ENCODE results near the gene C20orf202. TPM values are rescaled to one million over a fixed set of nuclear protein-coding genes. Genes with fewer than 3 reads are reported as not detected.

C20orf202 gene
- total RNA-seq, result under 1 TPM in 1 of 2 donors, not detected in 1; 0.40 TPM

- peaks cover 0 to 3% of the 10 kb centered on the region in 2 donors for H3K27me3 Mint-ChIP-seq
- H3K4me1 Mint-ChIP-seq (ENCODE audit: low read depth in 2 of 2), result no peaks in the 10 kb centered on the region
- DNase-seq (ENCODE audit: low spot score) (no peak), ATAC-seq (no peak)
- no peak within 1 kb of the TSS for H3K4me3 Mint-ChIP-seq
- H3K9me3 Mint-ChIP-seq, result no peaks in the 10 kb centered on the region
- no peak within 1 kb of the TSS for H3K27ac Mint-ChIP-seq
- no peaks in the 10 kb centered on the region for H3K36me3 Mint-ChIP-seq
Observed at GRCh38 chr20:1202762-1203504, at the start of gene C20orf202. TSS of gene C20orf202 (plus strand) at chr20:1203454. CDS start at chr20:1203586, 132 bp downstream.

- ATAC-seq, result no peak
- H3K36me3 Mint-ChIP-seq, result peaks cover 33% of the 10 kb centered on the region
- DNase-seq (ENCODE audit: low spot score), result no peak
- H3K4me1 Mint-ChIP-seq (ENCODE audit: low read depth in 2 of 2), result peaks cover 10 to 20% of the 10 kb centered on the region in 2 donors
- H3K9me3 Mint-ChIP-seq, result no peaks in the 10 kb centered on the region
- H3K27me3 Mint-ChIP-seq, result no peaks in the 10 kb centered on the region
- no peak overlapping the region for H3K4me3 Mint-ChIP-seq
- H3K27ac Mint-ChIP-seq, result no peak overlapping the region
Observed at GRCh38 chr20:1154226-1154625, 49.0 kb upstream of the C20orf202 start.

DNA sequence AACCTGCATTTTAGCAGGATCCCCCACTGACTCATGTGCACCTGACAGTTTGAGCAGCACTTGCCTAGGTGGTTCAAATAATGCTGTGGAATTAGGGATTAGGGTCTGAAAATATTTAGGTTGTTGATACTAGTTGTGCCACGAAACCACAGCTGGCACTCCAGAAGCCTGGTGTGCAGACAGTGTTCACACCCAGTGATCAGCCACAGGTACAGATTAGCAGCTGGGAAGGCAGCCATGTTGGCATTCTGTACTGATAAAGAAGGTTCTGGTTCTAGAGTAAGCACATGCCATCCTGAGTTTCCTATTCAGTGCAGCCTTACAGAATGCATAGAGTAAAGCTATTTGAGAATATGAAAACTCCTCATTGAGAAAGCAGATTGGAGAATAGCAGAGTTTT, 48.6 kb upstream of the C20orf202 start:
- Mint-ChIP-seq H3K4me3 (no peak overlapping the region), H3K4me1 (ENCODE audit: low read depth in 2 of 2) (peaks cover 10 to 20% of the 10 kb centered on the region in 2 donors), H3K27me3 (no peaks in the 10 kb centered on the region), H3K36me3 (peaks cover 33% of the 10 kb centered on the region), H3K27ac (no peak overlapping the region), H3K9me3 (no peaks in the 10 kb centered on the region)
- ATAC-seq (no peak), DNase-seq (ENCODE audit: low spot score) (no peak)

GRCh38 chr20:1155342-1155741, 47.9 kb upstream of the C20orf202 start:
- Mint-ChIP-seq H3K36me3 (peaks cover 36% of the 10 kb centered on the region), H3K27ac (no peak overlapping the region), H3K9me3 (no peaks in the 10 kb centered on the region), H3K27me3 (no peaks in the 10 kb centered on the region), H3K4me3 (no peak overlapping the region), H3K4me1 (ENCODE audit: low read depth in 2 of 2) (peaks cover 10 to 20% of the 10 kb centered on the region in 2 donors)
- no peak for ATAC-seq
- DNase-seq (ENCODE audit: low spot score), result no peak

- ATAC-seq (no peak), DNase-seq (ENCODE audit: low spot score) (no peak)
- no peak overlapping the region for H3K4me3 Mint-ChIP-seq
- H3K36me3 Mint-ChIP-seq, result peaks cover 19% of the 10 kb centered on the region
- H3K27ac Mint-ChIP-seq, result no peak overlapping the region
- H3K4me1 Mint-ChIP-seq (ENCODE audit: low read depth in 2 of 2), result peaks cover 0 to 15% of the 10 kb centered on the region in 2 donors
- no peaks in the 10 kb centered on the region for H3K27me3 Mint-ChIP-seq
- no peaks in the 10 kb centered on the region for H3K9me3 Mint-ChIP-seq
Observed at GRCh38 chr20:1160496-1160895, 42.8 kb upstream of the C20orf202 start.

GRCh38 chr20:1160991-1161390, 42.3 kb upstream of the C20orf202 start:
- Mint-ChIP-seq H3K9me3 (no peaks in the 10 kb centered on the region), H3K27ac (no peak overlapping the region), H3K36me3 (peaks cover 18% of the 10 kb centered on the region), H3K4me1 (ENCODE audit: low read depth in 2 of 2) (peaks cover 0 to 15% of the 10 kb centered on the region in 2 donors), H3K27me3 (no peaks in the 10 kb centered on the region), H3K4me3 (no peak overlapping the region)
- ATAC-seq (no peak), DNase-seq (ENCODE audit: low spot score) (no peak)

DNA sequence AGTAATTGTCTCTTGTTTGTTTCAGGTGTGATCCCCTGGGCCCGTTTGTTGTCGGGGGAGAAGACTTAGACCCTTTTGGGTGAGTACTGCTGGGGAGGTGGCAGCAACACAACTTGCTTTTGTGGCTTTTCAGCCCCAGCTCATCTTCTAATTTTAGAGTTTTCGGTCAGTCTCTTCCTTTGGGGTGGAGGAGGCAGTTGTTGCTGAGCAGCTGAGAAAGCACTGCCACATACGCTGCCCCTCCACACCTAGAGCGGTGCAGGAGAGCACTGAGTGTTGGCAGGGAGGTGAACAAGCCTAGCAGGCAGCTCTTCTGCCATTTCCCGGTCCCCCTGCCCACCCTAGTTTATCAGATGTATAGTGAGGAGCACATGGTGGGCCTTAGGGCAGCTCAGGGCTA, 40.1 kb upstream of the C20orf202 start:
- Mint-ChIP-seq H3K4me1 (ENCODE audit: low read depth in 2 of 2) (peaks cover 0 to 17% of the 10 kb centered on the region in 2 donors), H3K27ac (no peak overlapping the region), H3K36me3 (peaks cover 34% of the 10 kb centered on the region), H3K4me3 (no peak overlapping the region), H3K27me3 (no peaks in the 10 kb centered on the region), H3K9me3 (no peaks in the 10 kb centered on the region)
- DNase-seq (ENCODE audit: low spot score) (no peak), ATAC-seq (no peak)

DNA sequence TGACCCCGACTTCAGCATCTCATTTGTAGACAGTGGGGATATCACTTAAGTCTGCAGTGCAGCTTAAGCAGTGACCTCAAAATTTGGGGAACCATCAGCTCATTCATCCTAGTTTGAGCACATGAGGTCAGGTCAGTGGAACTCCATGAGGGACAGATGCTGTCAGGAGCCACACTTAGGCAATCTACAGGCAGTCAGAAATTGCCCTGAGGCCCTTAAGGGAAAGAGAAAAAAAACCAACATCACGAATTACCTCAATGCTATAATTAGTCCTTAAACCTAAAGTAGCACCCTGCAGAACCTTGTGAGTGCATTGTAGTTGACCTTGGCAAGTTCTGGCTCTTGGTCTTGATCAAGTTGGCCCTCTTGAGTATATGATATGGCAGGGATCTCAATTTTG, 39.6 kb upstream of the C20orf202 start:
- no peak for DNase-seq (ENCODE audit: low spot score)
- Mint-ChIP-seq H3K27ac (no peak overlapping the region), H3K4me3 (no peak overlapping the region), H3K27me3 (no peaks in the 10 kb centered on the region), H3K4me1 (ENCODE audit: low read depth in 2 of 2) (peaks cover 0 to 17% of the 10 kb centered on the region in 2 donors), H3K36me3 (peaks cover 38% of the 10 kb centered on the region), H3K9me3 (no peaks in the 10 kb centered on the region)
- ATAC-seq, result no peak

GRCh38 chr20:1164871-1165270, 38.4 kb upstream of the C20orf202 start:
- Mint-ChIP-seq H3K4me3 (no peak overlapping the region), H3K27me3 (no peaks in the 10 kb centered on the region), H3K27ac (no peak overlapping the region), H3K36me3 (peaks cover 43% of the 10 kb centered on the region), H3K4me1 (ENCODE audit: low read depth in 2 of 2) (peaks cover 0 to 17% of the 10 kb centered on the region in 2 donors), H3K9me3 (no peaks in the 10 kb centered on the region)
- ATAC-seq, result no peak
- DNase-seq (ENCODE audit: low spot score), result no peak

GRCh38 chr20:1165521-1165920, 37.7 kb upstream of the C20orf202 start:
- ATAC-seq, result no peak
- Mint-ChIP-seq H3K4me3 (no peak overlapping the region), H3K9me3 (no peaks in the 10 kb centered on the region), H3K36me3 (peaks cover 46% of the 10 kb centered on the region), H3K4me1 (ENCODE audit: low read depth in 2 of 2) (peaks cover 0 to 17% of the 10 kb centered on the region in 2 donors), H3K27ac (no peak overlapping the region), H3K27me3 (no peaks in the 10 kb centered on the region)
- DNase-seq (ENCODE audit: low spot score), result no peak

DNA sequence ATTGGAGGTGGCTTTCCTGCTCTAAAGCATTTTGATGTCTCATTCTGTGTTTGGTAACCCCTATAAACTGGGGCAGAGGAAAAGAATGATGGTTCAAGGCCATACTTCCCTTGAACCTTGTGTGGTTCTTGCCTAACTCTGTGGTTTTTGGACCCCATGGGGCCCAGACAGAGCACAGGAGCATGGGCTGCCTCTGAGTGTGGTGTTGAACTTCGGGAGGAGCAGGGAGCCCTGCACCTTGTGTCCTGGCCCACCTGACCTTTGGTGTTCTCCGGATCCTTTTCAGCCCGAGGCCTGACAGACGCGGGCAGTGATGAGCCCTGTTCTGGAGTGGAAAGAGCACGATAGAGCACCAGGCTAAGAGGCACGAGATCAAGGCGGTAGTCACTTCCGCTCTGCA, 37.3 kb upstream of the C20orf202 start:
- H3K36me3 Mint-ChIP-seq, result peaks cover 47% of the 10 kb centered on the region
- no peak overlapping the region for H3K4me3 Mint-ChIP-seq
- H3K27ac Mint-ChIP-seq, result no peak overlapping the region
- no peaks in the 10 kb centered on the region for H3K27me3 Mint-ChIP-seq
- no peak for DNase-seq (ENCODE audit: low spot score)
- H3K9me3 Mint-ChIP-seq, result no peaks in the 10 kb centered on the region
- ATAC-seq, result no peak
- H3K4me1 Mint-ChIP-seq (ENCODE audit: low read depth in 2 of 2), result peaks cover 0 to 14% of the 10 kb centered on the region in 2 donors

DNA sequence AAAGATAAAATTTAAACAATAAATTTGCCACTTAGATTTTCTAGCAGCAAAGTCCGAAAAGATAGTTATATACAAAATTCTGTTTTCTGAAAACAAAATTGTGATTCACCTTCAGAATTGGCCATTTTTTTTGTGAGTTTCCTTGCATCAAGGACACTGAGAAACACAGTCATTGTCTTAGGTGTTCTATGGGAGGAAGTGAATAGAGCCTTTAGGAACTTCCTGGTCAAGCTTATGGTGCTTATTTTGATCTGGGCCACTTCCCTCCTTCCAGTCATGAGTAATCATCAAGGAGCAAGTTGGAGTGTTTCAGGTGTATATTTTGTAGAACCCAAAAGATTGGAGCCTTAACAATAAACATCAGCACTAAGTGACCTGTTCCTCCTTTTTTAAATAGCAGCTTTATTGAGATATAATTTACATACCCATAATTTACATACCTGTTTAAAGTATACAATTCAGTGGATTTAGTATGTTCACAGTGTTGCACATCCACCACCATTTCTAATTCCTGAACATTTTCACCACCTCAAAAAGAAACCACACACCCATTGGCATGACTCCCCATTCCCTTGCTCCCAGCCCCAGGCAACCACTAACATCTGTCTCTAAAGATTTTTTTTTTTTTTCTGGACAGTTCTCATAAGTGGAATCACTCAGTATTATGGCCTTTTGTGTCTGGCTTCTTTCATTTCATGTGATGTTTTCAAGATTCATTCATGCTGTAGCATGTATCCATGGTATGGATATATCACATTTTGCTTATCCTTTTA, 36.1 kb upstream of the C20orf202 start:
- no peak for DNase-seq (ENCODE audit: low spot score)
- Mint-ChIP-seq H3K36me3 (peaks cover 47% of the 10 kb centered on the region), H3K27ac (no peak overlapping the region), H3K4me3 (no peak overlapping the region), H3K9me3 (no peaks in the 10 kb centered on the region), H3K4me1 (ENCODE audit: low read depth in 2 of 2) (peaks cover 0 to 10% of the 10 kb centered on the region in 2 donors), H3K27me3 (no peaks in the 10 kb centered on the region)
- ATAC-seq, result no peak

GRCh38 chr20:1169224-1169623, 34.0 kb upstream of the C20orf202 start:
- peaks cover 0 to 9% of the 10 kb centered on the region in 2 donors for H3K4me1 Mint-ChIP-seq (ENCODE audit: low read depth in 2 of 2)

DNA sequence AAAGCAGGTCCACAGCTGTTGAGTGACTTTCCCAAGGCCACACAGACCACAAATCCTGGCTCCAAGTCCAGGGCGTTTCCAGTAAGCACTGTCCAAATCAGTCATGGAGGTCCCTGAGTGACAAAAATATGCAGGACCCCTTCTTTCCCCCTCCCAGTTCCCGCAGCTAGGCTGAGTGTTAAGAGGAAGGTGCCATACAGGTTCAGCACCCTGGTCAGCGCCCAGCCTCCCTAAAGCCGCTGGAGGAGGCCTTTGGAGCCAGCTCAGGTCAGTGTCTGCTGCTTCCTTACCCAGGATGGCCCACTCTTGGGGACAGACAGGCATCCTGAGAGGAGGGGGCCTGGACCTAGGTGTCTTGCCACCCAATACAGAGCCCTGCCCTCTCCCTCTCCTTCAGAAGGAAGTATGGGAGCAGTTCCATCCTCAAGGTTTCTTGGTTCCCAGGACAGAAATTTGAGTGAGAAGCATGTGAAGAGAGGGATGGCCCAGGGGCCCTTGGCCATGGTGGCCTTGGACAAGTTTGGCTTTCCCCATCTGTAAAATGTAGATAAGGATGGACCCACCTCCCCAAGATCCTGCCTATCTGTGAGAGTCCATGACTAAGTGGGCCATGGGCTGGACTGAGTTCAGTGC, 31.7 kb upstream of the C20orf202 start:
- Mint-ChIP-seq H3K4me1 (ENCODE audit: low read depth in 2 of 2) (peaks cover 0 to 3% of the 10 kb centered on the region in 2 donors), H3K27me3 (no peaks in the 10 kb centered on the region), H3K4me3 (no peak overlapping the region), H3K9me3 (no peaks in the 10 kb centered on the region), H3K27ac (no peak overlapping the region), H3K36me3 (peaks cover 32% of the 10 kb centered on the region)
- DNase-seq (ENCODE audit: low spot score) (no peak), ATAC-seq (peak in 1 of 2 donors; percentile 24)

More at GRCh38 chr20:1169224-1169623, 34.0 kb upstream of the C20orf202 start:
- H3K27ac Mint-ChIP-seq, result no peak overlapping the region
- no peak for ATAC-seq
- H3K36me3 Mint-ChIP-seq, result peaks cover 47% of the 10 kb centered on the region
- H3K27me3 Mint-ChIP-seq, result no peaks in the 10 kb centered on the region
- no peaks in the 10 kb centered on the region for H3K9me3 Mint-ChIP-seq
- DNase-seq (ENCODE audit: low spot score), result no peak
- H3K4me3 Mint-ChIP-seq, result no peak overlapping the region
